HCT116 (cell line): ENCODE measurements around the gene TDRD12. TPM values are rescaled to one million over a fixed set of nuclear protein-coding genes. Genes with fewer than 3 reads are reported as not detected.
"Not testable (repeated sequence)": the region's sequence is repeated elsewhere in the genome, so short reads cannot be mapped to it uniquely, and the experiment has no call there.

Experiments
- ATAC-seq: fragments of 200-7000 bp; cut with Tn5 transposase; 2 replicates; pipeline ENCODE4 v1.9.1; 2020; ENCODE audit warnings: mild to moderate bottlenecking, moderate library complexity
- BruUV-seq: library from RNA; stranded (reverse); fragments of 400-500 nt; replicated peaks from 2 replicates; lab custom pipeline; 2021; lab: Mats Ljungman, UMichigan
- CTCF ChIA-PET: fragments of 300-600 bp; sonication (Branson Sonifier 250); formaldehyde crosslinking; loops from one replicate; lab custom pipeline; 2021; ENCODE audit warnings: antibody characterized with exemption; lab: Charles Lee
- POLR2A ChIA-PET: fragments of 300-600, 350-600 bp; sonication (Branson Sonifier 250); formaldehyde crosslinking; loops from one replicate; lab custom pipeline; 2021; ENCODE audit warnings: antibody characterized with exemption; lab: Charles Lee
- RAD21 ChIA-PET, 2 experiments: fragments of 300-600 bp; sonication (Branson Sonifier 250); formaldehyde crosslinking; loops; one replicate each; lab custom pipeline; 2023; ENCODE audit warnings: low total read pairs in 2 of 2; ENCODE audit not compliant: uncharacterized antibody in 2 of 2, unreplicated experiment in 2 of 2, low non-redundant PET in 1 of 2; lab: Charles Lee
- DNase-seq: peaks from one replicate; pipeline ENCODE4 v3.0.0-alpha.2; 2010; ENCODE audit warnings: low read depth, low spot score
- H2AFZ ChIP-seq: fragments of 200-600 bp; shearing (Covaris generic), sonication (generic); 2 replicates; pipeline ENCODE4 v1.6.1; 2017; ENCODE audit warnings: low read depth, mixed run types, mixed read lengths, antibody characterized with exemption, low read length; ENCODE audit not compliant: poor library complexity, severe bottlenecking
- H3K27ac ChIP-seq: 2 replicates; pipeline ENCODE4 v1.5.1; 2012; ENCODE audit warnings: low read depth, low read length
- H3K27me3 ChIP-seq: fragments of 200-600 bp; sonication (generic); 2 replicates; pipeline ENCODE4 v1.6.1; 2016; ENCODE audit warnings: mixed run types, low read length, mixed read lengths; ENCODE audit not compliant: insufficient read depth
- H3K36me3 ChIP-seq, 2 experiments: fragments of 200-500 bp in 1 of 2; fragments of 200-600 bp in 1 of 2; sonication (Bioruptor generic) in 1 of 2; sonication (generic) in 1 of 2; 2 replicates each; pipeline versions ENCODE4 v1.5.1 to v1.6.1; 2014 to 2016; ENCODE audit warnings: low read length in 2 of 2, inconsistent platforms in 1 of 2, mixed read lengths in 1 of 2, mixed run types in 1 of 2; ENCODE audit not compliant: insufficient read depth in 2 of 2, control insufficient read depth in 1 of 2
- H3K4me1 ChIP-seq, 2 experiments: fragments of 200-600 bp in 1 of 2; sonication (generic) in 1 of 2; 2 replicates each; pipeline versions ENCODE4 v1.5.1 to v1.6.1; 2012 to 2017; ENCODE audit warnings: low read length in 2 of 2, inconsistent platforms in 1 of 2, mild to moderate bottlenecking in 1 of 2, mixed read lengths in 1 of 2, mixed run types in 1 of 2, moderate library complexity in 1 of 2; ENCODE audit not compliant: insufficient read depth in 2 of 2, control insufficient read depth in 1 of 2
- H3K4me2 ChIP-seq: fragments of 200-600 bp; sonication (generic); 2 replicates; pipeline ENCODE4 v1.6.1; 2017; ENCODE audit warnings: mixed run types, low read length, mixed read lengths
- H3K4me3 ChIP-seq, 2 experiments: fragments of 200-600 bp in 1 of 2; sonication (generic) in 1 of 2; replicated peaks in 1 of 2; 2 replicates each; pipeline ENCODE4 v1.5.1; 2011 to 2016; ENCODE audit warnings: low read length in 2 of 2, control low read depth in 1 of 2, low read depth in 1 of 2, mild to moderate bottlenecking in 1 of 2, mixed read lengths in 1 of 2, mixed run types in 1 of 2
- H3K79me2 ChIP-seq: fragments of 200-600 bp; sonication (generic); 2 replicates; pipeline ENCODE4 v1.6.1; 2017; ENCODE audit warnings: mild to moderate bottlenecking, mixed run types, low read length, moderate library complexity, mixed read lengths; ENCODE audit not compliant: insufficient read depth
- H3K9ac ChIP-seq: fragments of 200-600 bp; sonication (generic); 2 replicates; pipeline ENCODE4 v1.6.1; 2016; ENCODE audit warnings: low read length, mixed read lengths
- H3K9me2 ChIP-seq: fragments of 200-600 bp; sonication (generic), shearing (Covaris generic); 2 replicates; pipeline ENCODE4 v1.6.1; 2017; ENCODE audit warnings: mixed run types, mild to moderate bottlenecking, moderate library complexity; ENCODE audit not compliant: insufficient read depth
- H3K9me3 ChIP-seq, 2 experiments: fragments of 200-500 bp in 1 of 2; fragments of 200-600 bp in 1 of 2; sonication (Bioruptor generic) in 1 of 2; sonication (generic) in 1 of 2; 2 replicates each; pipeline ENCODE4 v1.6.1; 2014 to 2017; ENCODE audit warnings: low read length in 2 of 2, mixed read lengths in 2 of 2, inconsistent platforms in 1 of 2, low read depth in 1 of 2, mild to moderate bottlenecking in 1 of 2, mixed run types in 1 of 2, moderate library complexity in 1 of 2; ENCODE audit not compliant: control insufficient read depth in 1 of 2, insufficient read depth in 1 of 2
- H4K20me1 ChIP-seq: fragments of 200-600 bp; sonication (generic), shearing (Covaris generic); 2 replicates; pipeline ENCODE4 v1.6.1; 2017; ENCODE audit warnings: mixed run types, mild to moderate bottlenecking, moderate library complexity; ENCODE audit not compliant: insufficient read depth
- EZH2phosphoT487 ChIP-seq: fragments of 200-600 bp; IDR thresholded peaks from 2 replicates; pipeline ENCODE4 v1.6.1; 2018; ENCODE audit warnings: antibody characterized with exemption, borderline replicate concordance
- SP1 ChIP-seq: IDR thresholded peaks from 2 replicates; pipeline ENCODE4 v1.6.1; 2012; ENCODE audit warnings: low read depth
- SRF ChIP-seq: IDR thresholded peaks from 2 replicates; pipeline ENCODE4 v1.6.1; 2012; ENCODE audit warnings: low read depth
- ZNF274 ChIP-seq: fragments of 200-500 bp; sonication (Bioruptor generic); IDR thresholded peaks from 2 replicates; pipeline ENCODE4 v1.6.1; 2014; ENCODE audit warnings: mild to moderate bottlenecking, low read depth, low read length, inconsistent platforms
- intact Hi-C: fragments of 100-400 bp; cut with micrococcal nuclease; formaldehyde crosslinking; loops from 2 replicates; pipeline ENCODE4 v1.10.0; 2022
- total RNA-seq: library from RNA; stranded (reverse); gene quantifications from one replicate; pipeline ENCODE4 v1.2.1, GENCODE V29; 2021; ENCODE audit not compliant: unreplicated experiment

TDRD12 gene
- total RNA-seq, 1 experiment from 2014 or later, result 0.30 TPM

GRCh38 chr19:32744555-32745325, 25.2 kb downstream of the TDRD12 start (continued):
- TF ChIP-seq EZH2phosphoT487 (no peak), ZNF274 (no peak), SRF (no peak), SP1 (no peak)
- TF ChIP-seq, all 23 proteins: peak for 0

GRCh38 chr19:32745594-32746251, 26.2 kb downstream of the TDRD12 start:
- H3K27ac ChIP-seq, POLR2A ChIA-PET, BruUV-seq, H3K27me3 ChIP-seq, H3K9ac ChIP-seq, H3K9me3 ChIP-seq, H3K79me2 ChIP-seq, CTCF ChIA-PET, ATAC-seq, H3K4me2 ChIP-seq, H4K20me1 ChIP-seq, RAD21 ChIA-PET, H3K4me1 ChIP-seq, H2AFZ ChIP-seq, intact Hi-C loops, H3K9me2 ChIP-seq, H3K36me3 ChIP-seq, H3K4me3 ChIP-seq, DNase-seq: not testable (repeated sequence)

GRCh38 chr19:32746631-32747196, 27.1 kb downstream of the TDRD12 start:
- H3K9me3 ChIP-seq, ATAC-seq, H3K9me2 ChIP-seq, intact Hi-C loops, H3K9ac ChIP-seq, RAD21 ChIA-PET, H3K36me3 ChIP-seq, H3K79me2 ChIP-seq, H3K27me3 ChIP-seq, DNase-seq, BruUV-seq, CTCF ChIA-PET, POLR2A ChIA-PET, H3K4me3 ChIP-seq, H3K27ac ChIP-seq, H3K4me1 ChIP-seq, H4K20me1 ChIP-seq: not testable (repeated sequence)
- peak overlapping the region; percentile 12; the same call in 1 of the 2 replicates for H3K4me2 ChIP-seq
- H2AFZ ChIP-seq, result peak overlapping the region; percentile 54
